ENCODE results near the gene OPN1LW.
A peak's percentile ranks its signal among the peaks of the same experiment; 100 is the strongest.
"Not testable (repeated sequence)": the region's sequence is repeated elsewhere in the genome, so short reads cannot be mapped to it uniquely, and the experiment has no call there.

Gene OPN1LW

DNA sequence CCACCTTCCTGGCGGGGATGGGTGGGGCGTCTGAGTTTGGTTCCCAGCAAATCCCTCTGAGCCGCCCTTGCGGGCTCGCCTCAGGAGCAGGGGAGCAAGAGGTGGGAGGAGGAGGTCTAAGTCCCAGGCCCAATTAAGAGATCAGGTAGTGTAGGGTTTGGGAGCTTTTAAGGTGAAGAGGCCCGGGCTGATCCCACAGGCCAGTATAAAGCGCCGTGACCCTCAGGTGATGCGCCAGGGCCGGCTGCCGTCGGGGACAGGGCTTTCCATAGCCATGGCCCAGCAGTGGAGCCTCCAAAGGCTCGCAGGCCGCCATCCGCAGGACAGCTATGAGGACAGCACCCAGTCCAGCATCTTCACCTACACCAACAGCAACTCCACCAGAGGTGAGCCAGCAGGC, at the start of gene OPN1LW:
OPN1LW (plus strand) TSS at position 234 of the 400 bp plus-strand sequence; CDS start at position 275, 41 bp downstream.
- DNase-seq, result not testable (repeated sequence)

DNA sequence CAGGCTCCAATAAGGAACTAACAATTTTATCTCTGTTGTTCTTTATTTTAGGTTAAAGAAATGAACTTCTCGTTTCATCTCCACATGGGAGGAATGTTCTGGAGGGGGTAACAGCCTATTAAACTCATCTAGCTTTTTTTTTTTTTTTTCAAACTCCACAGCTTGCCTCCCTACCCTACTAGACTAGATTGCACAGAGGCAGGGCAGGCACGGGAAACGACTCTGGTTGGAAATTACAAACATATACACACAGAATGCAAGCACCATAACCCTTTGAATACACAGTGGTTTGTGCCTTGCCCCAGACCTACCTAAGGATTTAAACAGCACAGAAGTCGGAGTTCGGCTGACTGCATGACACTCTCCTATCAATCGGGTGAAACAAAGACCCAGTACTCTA, 49.2 kb upstream of the OPN1LW start:
- DNase-seq, result no peak

DNA sequence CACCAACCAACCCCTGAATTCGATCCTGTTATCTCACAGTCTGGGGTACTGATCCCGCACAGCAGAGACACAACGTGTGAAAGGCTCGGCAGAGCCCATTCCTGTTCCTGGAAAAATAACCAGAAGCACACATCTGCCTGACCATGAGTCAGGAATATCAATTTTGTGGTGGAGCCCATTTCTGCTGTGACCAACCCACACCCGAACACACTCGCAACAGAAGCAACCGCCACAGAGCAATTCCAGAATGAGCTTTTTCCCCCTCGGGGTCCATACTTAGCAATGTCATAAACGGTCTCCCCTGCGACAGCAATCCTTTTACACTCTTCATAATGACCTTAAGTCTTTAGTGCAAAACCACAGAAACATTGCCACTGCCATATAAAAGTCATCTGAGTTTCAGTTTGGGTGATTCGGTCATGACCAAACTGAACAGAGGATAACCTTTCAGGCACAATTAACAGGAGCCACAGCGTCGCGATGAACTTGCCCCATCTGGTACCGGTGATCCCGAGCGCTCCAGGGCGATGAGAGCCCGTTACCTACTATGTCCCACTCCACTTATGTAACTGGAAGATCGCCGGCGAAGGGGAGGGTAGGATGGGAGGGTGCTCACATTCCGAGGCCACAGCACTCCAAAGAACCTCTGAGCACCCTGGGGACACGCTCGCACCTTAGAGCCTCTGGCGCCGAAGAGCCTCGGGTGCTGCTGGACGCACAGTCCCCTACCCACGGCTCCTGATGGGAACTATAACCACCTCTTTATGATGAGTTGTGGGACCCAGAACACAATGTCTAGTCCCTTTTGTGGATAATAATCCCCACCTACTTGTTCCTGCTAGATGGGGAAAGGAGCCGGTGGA, 47.7 kb upstream of the OPN1LW start:
- peak; percentile 38 for DNase-seq

DNA sequence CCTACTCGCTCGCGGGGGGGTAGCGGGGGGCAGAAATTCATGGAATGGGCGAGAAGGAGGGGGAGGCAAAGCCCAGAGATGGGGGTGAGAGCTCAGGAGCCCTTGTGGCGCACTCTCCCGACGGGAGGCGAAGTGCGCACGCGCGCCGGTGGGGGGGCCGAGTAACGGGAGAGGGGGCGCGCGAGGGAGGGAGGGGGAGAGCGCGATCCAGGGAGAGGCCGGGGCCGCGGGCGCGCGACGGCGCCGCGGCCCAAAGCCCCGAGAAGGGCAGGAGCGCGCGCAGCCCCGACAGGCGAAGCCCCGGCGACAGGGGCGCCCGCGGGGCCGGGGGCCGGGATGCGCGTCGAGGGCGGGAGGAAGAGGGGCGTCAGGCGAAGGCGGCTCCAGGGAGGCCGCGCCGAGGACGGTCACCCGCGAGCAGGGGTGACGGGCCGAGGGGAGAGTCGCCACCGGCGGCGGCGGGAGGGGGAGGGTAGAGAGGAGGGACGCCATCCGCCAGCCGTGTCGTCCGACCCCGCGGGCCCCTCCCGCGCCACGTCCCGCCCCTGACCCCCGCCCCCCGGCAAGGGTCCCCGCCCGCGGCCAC, 46.9 kb upstream of the OPN1LW start:
- DNase-seq, result peak; percentile 74

DNA sequence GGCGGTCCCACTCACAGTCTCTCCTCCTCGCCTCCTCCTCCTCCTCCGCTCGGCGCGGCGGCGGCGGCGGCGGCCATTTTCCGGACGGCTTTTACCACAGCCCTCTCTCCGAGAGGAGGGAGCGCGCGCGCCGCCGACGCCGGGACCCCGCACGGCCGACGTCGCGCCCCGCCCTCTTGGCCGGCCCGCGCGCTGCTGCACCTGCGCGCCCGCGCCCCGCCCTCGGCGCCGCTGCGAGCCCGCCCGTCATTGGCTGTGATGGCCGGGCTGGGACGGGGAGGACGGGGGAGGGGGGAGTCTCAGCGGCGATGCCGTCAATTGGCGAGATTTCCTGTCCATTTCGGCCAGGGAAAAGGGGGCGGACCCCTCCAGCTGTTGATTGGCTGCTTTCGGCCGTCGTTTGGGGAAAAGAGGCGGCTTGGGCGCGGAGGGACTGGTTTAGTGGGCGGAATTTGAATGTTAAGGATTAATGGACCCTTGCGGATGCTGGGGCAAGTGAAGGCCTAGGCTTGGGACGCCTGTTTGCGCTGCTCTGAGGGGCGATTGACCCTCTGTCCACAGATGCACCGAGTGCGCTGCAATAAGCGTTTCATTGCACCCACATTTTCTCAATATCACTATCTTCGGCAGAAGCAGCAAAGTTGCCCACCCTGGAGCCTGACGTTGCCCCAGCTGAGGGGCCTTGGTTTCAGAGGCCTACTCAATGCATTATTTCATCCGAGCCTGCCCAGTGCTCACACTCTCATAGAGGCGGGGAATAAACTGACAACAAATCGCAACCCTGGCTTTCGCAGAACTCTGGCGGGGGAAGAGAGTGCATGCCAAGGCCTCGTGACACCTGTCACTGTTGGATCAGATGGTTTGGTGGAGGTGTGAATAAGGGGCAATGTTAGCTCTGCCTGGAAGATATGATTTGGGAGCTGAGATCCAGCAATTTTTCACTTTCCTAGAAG, 46.2 kb upstream of the OPN1LW start, which contains the start of gene MECP2:
MECP2 (minus strand) TSS at position 129 of the 953 bp plus-strand sequence.
- DNase-seq, result peak; percentile 96

DNA sequence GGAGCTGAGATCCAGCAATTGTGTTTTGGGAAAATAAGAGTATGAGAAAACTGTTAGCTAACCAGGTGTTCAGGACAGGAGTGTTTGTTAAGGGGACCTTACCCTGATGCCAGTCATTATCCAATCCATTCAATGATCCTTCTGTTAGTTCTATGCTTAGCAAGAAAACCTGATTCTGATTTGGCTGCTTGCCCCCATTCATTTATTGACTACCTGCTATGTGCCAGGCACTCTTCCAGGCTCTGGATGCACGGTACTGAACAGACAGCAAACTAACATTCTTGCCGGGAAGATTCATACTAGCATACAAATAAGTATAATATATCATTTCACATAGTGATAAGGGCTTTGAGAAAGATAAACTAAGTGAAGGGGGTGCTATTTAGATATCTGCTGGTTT, 45.5 kb upstream of the OPN1LW start:
- DNase-seq, result peak; percentile 65

DNA sequence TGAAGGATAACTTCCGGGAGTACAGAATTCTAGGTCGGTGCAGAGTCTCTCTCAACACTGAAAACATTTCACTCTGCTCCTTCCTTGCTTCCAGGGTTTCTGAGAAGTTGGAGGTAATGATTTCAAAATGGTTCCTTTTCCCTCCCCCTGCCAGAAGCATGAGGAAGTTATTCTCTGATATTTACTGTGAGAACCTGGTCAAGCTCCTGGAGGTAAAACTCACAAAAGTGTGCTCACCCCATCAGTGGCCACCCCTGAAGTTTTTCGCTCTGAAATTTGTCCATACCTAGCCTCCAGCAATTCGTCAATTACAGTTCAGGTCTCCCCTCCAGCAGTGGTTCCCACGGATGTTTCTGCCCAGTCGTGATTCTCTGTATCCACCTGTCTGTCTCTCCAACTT, 30.3 kb upstream of the OPN1LW start:
- no peak for DNase-seq

DNA sequence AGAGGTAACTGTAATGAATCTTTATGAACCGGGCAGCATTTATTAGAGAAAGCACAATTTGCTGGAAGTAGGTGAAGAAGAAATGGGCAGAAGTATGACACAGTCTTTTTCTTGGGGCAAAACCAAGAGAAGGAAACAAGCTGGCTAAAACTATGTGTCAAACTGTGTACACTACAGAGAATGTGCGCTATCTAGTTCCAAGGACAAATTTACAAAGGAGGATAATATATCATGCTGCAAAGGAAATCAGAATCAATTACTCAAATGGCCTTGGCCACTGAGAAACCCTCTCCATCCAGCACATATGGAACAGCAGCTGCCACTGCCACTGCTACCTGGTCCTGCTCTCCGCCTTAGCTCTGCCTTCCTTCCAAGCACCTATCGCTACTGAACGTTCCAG, 29.4 kb upstream of the OPN1LW start:
- DNase-seq, result no peak

DNA sequence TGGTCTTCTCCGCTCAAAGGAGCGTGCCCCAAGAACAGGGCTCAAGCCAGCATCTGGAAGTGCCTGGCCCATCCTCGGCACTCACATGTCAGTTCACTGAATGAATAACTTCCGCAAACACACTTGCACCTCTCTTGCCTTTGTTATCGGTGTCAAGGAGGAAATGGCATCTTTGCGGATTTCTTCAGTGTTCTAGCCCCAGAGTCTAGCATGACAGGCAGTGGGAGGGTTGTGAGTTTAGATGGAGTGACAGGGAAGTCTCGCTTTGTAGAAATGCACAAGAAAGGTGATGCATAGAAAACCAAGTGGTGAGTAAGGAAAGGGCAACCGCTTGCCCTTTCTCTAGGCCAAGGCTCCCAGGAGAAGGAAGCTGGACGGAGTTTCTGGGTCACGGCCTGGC, 29.0 kb upstream of the OPN1LW start:
- DNase-seq, result no peak

DNA sequence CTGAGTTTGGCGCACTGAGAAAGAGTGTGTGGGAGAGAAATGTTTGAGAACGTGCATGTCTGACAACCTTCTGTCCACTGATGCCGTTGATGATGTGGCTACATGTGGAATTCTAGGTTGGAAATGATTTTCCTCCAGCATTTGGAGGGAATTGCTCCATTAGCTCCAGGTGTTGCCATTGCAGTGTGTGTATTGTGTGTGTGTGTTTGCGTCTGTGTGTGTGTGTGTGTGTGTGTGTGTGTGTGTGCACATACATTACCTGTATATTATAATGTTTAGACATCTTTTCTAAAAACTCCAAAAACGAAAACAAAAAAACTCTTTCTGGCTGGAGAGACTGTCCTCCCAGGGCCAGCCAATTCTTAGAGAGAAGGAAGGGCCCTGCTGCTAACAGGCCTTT, 28.3 kb upstream of the OPN1LW start:
- DNase-seq, result no peak

DNA sequence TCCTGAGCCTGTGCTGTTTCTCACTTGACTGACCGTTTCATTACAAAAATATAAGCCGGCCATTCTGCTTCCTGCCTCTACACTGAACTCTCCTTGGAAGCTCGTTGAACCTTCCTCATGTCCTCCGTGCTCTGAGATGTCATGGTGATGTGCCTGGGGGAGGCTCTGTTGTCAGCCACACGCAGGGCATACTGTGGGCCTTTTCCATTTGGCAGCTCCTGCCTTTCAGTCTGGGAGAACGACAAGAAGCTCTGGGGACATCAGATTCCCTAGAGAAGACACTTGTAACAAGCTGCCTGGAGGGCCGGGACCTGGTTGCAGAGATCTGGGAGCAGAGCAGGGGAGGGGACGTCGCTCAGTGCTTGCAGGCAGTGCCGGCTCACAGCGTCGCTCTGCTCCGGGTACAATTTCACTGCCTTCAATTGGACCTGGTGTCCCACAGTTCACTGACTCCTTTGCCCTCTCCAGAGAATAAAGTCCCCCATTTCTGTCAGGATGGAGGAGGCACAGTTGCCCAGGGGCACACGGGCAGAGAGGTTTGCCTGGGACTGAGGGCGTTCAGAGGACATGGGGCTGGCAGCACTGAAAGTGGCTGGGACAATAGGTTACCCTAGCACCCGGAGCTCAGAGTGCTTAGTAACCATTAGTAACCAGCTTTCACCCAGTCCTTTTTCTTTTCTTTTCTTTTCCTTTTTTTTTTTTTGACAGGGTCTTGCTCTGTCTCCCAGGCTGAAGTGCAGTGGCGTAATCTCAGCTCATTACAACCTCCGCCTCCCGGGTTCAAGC, 27.4 kb upstream of the OPN1LW start:
- peak; percentile 54 for DNase-seq

DNA sequence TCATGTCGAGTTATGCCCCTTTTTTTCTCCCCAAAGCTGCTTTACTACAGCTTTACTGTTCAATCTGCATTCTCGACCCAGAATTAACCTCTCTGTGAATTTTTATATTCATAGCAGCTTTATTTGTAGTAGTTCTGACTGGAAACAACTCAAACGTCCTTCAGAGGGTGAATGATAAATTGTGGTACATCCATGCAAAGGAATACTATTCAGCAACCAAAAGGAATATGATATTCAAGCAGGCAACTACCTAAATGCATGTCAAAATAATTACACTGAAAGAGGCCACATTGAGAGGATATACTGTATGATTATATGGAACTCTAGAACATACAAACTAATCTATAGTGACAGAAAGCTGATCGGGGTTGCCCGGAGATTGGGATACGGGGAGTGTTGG, 26.5 kb upstream of the OPN1LW start:
- DNase-seq, result no peak

DNA sequence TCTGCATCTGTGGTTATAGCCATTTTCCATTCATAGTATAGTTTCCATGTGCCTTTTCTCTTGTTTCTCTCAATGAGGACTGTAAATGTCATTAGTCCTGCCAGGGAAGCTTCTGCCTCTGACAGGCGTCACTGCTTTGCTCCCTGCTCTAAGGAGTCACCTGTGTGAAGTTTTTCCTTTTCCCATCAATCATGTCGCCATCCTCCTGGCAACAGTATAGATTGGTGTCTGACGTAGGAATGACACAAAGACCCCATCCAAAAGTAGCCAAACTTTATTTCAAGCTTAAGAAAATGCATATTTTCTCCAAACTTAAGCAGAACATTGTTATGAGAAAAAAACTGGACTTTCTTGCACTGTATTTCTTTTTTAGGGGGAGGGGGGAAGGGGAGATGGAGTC, 23.5 kb upstream of the OPN1LW start:
- DNase-seq, result no peak

DNA sequence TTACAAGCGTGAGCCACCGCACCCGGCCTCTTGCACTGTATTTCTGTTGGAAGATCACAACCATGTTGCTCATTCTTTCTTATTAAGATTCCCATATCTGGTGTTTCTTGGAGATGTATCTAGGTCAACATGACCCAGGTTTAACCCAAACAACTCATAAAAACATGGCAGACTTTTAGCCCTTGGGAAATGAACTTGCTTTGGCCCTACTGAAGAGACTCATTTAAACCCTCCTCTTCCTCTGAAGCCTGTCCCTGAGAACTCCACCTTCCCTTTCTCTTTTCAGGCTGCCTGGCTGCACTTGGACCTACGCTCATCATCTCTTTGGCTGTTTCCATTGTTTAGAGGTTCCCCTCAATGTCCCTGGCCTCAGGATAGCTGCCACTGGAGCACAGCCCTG, 22.8 kb upstream of the OPN1LW start:
- DNase-seq, result no peak

DNA sequence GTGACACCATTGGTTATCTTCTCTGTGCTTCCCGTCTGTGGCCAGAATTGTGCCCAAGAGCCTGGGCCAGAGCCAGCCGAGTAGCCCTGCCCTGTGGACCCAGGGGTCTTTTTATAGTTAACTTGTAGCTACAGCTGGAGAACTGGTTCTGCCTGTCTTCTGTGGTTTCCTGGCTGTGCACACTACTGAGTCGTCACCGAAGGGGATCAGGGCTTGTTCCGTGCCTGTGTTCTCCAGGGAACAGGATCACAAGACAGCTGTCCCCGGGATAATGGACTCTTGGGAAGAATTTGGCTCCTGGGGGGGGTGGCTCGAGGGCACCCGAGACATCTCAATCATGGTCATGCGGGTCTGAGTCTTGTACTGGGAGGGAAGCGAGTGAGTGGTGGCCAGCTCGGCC, 22.1 kb upstream of the OPN1LW start:
- no peak for DNase-seq

DNA sequence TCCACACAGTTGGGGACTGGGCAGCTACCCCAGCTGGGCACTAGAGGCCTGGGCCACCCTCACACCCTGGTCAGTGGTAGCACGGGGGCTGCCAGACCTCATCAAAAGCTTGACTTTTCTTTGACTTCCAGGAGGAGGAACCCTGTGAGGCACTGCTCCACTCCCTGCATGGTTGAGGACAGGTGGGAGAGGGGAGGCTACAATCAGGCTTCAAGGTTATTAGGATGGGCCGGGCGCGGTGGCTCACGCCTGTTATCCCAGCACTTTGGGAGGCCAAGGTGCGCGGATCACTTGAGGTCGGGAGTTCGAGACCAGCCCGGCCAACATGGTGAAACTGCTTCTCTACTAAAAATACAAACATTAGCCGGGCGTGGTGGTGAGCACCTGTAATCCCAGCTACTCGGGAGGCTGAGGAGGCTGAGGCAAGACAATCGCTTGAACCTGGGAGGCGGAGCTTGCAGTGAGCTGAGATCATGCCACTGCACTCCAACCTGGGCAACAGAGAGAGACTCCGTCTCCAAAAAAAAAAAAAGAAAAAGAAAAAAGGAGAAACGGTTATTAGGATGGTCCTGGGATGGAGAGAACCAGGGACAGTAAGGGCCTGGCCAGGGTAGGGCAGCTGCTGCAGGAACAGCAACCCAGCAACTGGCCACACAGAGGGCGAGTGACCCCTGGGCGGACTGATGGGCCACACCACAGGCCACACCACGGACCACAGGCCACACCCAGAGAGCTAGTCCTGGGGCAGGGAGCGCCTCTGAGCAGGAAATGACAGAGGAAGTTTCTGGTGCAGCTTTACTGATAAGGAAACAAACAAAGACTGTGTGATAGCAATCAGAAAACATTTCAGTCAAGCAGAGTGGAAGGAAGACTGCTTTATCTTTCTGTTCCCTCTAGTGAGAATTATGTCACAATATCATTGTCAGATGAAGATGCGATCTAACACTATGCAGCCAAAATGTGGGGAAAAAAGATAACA, 20.5 kb upstream of the OPN1LW start:
- no peak for DNase-seq

DNA sequence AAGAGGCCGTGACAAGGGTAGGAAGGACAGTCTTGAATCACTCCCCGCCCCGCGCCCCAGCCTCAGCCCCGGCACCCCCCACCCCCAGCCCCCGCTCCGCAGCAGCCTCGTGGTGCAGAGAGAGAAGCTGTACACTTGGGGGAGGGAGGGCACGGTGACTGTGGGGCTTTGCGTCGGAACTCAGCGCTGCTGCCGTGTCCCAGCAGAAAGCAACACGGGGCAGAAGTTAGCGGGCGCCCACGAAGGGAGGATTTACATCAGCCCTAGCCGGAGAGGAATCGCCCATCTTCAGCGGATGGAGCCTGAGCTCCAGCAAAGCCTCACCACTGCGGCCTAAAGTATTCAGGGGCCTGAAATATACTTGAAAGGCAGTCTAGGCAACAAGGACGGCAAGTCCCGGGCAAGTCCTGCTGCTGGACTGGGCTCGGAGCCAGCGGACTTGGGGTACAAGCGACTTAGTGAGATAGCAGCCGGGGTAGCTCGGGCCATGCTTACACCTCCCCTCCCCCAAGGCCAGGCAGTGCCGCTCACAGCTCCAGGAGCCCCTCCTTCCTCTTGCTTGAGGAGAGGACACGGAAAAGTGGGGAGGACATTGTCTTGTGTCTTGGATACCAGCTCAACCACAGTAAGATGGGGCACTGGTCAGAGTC, 18.5 kb upstream of the OPN1LW start:
- DNase-seq, result no peak

DNA sequence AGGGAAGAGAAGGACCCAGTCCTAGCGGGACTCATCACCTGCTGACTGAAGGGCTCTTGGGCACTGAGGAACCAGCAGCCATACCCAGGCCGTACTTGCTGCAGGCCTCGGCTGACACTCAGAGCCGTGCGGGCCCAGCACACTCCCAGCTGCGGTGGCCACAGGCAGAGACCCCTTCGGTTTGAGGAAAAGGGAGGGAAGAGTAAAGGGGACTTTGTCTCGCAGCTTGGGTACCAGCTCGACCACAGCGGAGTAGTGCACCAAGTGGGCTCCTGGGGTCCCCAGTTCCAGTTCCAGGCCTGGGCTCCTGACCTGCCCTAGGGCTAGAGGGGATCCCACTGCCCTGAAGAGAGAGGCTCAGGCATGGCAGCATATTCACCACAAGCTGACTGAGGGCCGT, 17.9 kb upstream of the OPN1LW start:
- no peak for DNase-seq

DNA sequence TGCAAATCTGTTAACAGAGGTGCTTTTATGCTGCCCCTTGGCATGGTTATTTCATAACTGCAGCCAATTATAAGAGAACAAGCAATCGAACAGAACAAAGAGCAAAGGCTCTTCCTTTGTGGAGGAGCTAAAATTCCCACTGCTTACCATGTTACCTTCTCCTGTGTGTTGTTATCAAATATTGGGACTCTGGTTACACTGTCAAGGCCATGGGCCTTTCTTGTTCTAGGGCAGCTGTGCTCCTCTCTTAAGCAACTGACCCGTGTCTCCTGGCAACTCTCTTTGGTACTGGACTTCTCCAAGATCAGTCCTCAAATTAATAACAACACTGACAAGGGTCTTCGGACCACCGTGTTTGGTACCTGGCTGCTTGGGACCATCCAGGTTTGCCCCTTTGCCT, 12.1 kb upstream of the OPN1LW start:
- no peak for DNase-seq

DNA sequence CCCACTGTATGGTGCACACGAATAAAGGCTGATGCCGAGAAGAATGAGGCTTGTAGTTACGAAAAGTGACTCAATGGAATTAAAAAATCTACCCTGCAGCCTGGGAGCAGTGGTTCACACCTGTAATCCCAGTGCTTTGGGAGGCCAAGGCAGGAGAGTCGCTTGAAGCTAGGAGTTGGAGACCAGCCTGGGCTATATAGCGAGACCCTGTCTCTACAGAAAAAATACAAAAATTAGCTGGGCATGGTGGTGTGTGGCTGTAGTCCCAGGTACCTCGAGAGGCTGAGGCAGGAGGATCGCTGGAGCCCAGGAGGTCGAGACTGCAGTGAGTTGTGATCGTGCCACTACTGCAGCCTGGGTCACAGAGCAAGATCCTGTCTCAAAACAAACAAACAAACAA, 11.7 kb upstream of the OPN1LW start:
- no peak for DNase-seq

Data from NCI-H1092 treated with DMSO at 0.1 percent for 48 hours (cell line).